Fibroblast of mammary gland (primary cell): ENCODE data around the gene STIM1.

ENCODE experiments used
- DNase-seq: peaks from one replicate; pipeline ENCODE4 v3.0.0-alpha.2; 2010; ENCODE audit warnings: low read depth
- H3K4me3 ChIP-seq: 2 replicates; pipeline ENCODE4 v1.5.1; 2011; ENCODE audit warnings: low read depth, mild to moderate bottlenecking, low read length, moderate library complexity; ENCODE audit not compliant: control insufficient read depth
- TF ChIP-seq, protein P1 (sequence below): conservative IDR thresholded peaks from 2 replicates; pipeline ENCODE4 v1.5.1; 2011; ENCODE audit warnings: low read depth, low read length, inconsistent platforms; ENCODE audit not compliant: control insufficient read depth, insufficient read depth

STIM1 gene

DNA sequence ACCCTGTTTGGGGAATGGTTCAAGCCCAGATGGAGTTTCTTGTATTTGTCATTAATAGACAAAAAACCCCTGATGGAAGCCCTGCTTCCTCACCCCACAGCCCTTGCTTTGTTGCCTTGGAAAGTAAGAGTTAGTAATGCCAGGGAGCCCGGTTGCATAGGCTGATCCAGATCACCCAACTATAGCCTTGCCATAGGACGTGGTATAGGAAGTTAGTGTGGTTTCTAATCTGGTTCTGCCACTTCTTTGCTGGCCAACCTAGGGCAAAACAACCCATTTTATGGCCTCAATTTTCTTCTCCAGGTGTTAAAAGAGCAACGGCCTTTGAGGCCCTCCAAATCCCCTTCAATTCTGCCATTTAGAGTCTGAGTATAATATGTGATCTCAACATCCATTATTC lies 97.9 kb downstream of the STIM1 start:
- TF ChIP-seq, protein P1, sequence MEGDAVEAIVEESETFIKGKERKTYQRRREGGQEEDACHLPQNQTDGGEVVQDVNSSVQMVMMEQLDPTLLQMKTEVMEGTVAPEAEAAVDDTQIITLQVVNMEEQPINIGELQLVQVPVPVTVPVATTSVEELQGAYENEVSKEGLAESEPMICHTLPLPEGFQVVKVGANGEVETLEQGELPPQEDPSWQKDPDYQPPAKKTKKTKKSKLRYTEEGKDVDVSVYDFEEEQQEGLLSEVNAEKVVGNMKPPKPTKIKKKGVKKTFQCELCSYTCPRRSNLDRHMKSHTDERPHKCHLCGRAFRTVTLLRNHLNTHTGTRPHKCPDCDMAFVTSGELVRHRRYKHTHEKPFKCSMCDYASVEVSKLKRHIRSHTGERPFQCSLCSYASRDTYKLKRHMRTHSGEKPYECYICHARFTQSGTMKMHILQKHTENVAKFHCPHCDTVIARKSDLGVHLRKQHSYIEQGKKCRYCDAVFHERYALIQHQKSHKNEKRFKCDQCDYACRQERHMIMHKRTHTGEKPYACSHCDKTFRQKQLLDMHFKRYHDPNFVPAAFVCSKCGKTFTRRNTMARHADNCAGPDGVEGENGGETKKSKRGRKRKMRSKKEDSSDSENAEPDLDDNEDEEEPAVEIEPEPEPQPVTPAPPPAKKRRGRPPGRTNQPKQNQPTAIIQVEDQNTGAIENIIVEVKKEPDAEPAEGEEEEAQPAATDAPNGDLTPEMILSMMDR = no peak
- H3K4me3 ChIP-seq = no peak overlapping the region
- DNase-seq = no peak

DNA sequence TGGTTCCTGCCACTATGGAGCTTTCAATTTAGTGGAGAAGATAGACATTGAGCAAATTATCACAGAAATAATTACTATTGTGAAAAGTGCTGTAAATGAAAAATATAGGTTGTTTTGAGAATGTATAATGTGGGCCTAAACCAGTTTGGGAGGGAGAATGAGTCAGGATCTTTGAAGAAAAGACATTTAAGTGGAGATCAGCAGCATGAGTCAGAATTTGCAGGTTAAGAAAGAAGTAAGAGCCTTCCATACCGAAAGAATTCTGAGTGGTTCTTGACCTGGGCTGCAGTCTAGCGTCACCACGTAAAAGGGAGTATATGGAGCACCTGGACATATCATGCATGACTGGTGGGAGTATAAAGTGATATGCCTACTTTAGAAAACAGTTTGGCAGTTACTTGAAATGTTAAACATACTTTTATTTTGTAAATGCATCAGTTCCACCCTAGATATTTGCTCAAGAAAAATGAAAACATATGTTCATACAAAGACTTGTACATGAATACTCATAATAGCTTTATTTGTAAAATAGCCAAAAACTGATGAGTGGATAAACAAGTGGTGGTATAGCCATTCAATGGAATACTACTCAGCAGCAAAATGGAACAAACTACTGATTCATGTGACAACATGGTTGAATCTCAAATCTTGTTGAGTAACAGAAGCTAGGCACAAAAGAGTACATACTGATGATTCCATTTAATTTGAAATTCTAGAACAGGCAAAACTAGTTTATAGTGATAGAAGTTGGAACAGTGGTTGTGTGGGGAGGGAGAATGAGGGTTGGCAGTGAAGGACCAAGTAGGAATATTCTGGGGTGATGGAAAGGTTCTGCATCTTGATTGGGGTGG lies 99.2 kb downstream of the STIM1 start:
- TF ChIP-seq, protein P1 = no peak
- peak; percentile 53 for DNase-seq
- H3K4me3 ChIP-seq = no peak overlapping the region

DNA sequence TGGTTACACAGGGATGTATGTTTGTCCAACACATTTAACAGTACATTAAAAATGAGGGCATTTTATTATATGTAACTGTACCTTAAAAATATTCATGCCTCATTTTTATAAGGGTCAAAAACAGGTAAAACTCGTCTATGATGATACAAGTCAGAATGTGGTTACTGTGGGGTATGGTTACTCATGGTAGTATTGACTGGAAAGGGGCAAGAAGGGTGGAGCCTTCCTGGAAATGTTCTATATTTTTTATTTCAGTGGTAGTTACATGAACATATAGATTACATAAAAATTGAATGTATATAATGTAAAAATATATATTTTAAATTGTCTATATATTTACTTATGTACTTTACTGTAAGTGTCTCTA lies 99.8 kb downstream of the STIM1 start:
- DNase-seq = no peak
- TF ChIP-seq, protein P1 = no peak
- H3K4me3 ChIP-seq = no peak overlapping the region

DNA sequence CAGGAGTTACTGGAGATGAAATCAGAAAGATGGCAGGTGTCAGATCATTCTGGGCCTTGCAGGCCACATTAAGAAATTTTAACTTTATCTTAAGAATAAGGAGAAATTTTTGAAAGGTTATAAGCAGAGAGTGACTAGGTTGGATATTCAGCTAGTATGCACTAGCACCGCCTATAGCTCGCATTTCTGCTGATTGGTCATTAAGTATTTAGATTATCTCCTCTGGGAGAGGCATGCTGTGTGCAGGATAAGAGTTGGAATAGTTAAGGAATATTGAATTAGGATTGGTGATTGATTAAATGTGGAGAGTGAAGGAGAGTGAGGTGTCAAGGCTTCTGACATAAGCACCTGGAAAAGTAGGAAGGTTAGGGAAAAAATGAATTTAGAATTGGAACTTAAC lies 100.6 kb downstream of the STIM1 start:
- DNase-seq = no peak
- H3K4me3 ChIP-seq = no peak overlapping the region
- TF ChIP-seq, protein P1 = no peak

DNA sequence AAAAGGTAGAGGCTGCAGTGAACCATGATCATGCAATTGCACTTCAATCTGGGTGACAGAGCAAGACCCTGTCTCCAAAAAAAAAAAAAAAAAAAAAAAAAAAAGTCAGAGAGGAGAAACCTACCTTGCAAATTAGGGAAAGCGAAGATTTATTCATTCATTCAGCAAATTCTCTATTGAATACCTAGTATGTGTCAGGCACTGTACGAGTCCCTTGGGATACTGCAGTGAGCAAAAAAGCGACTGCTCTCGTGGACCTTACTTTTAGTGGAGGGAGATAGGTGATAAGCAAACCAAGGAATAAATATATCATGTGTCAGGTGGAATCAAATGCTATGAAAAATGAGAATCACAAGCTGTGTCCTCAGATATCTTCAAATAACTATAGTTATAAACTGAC lies 101.3 kb downstream of the STIM1 start:
- TF ChIP-seq, protein P1 = no peak
- DNase-seq = no peak
- H3K4me3 ChIP-seq = no peak overlapping the region

DNA sequence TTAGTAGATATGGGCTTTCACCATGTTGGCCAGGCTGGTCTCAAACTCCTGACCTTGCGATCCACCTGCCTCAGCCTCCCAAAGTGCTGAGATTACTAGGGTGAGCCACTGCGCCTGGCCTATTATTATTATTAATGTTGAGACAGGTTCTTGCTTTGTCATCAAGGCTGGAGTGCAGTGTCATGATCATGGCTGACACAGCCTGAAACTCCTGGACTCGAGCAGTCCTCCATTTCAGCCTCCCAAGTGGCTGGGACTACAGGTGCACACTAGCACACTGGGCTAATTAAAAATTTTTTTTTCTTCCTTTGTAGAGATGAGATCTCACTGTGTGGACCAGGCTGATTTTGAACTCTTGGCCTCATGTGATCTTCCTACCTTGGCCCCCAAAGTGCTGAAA lies 102.0 kb downstream of the STIM1 start:
- DNase-seq = no peak
- H3K4me3 ChIP-seq = no peak overlapping the region
- TF ChIP-seq, protein P1 = no peak
